SH-SY5Y (cell line): ENCODE results near the gene MACROD2.

ENCODE experiments used
- GATA2 ChIP-seq: IDR thresholded peaks from 2 replicates; pipeline ENCODE4 v1.6.1; 2011; ENCODE audit warnings: mild to moderate bottlenecking, low read depth, low read length
- GATA3 ChIP-seq: IDR thresholded peaks from 2 replicates; pipeline ENCODE4 v1.6.1; 2011; ENCODE audit warnings: low read depth, mild to moderate bottlenecking, low read length, moderate library complexity

- no peak for TF ChIP-seq GATA2
- no peak for TF ChIP-seq GATA3
Measured at GRCh38 chr20:15628851-15629353, 1633.6 kb downstream of the MACROD2 start.
